Measurements from ENCODE around the gene RAPSN.

- TF ChIP-seq POLR2A (IDR thresholded peaks at IDR 0.05), result no peak
- no peak for TF ChIP-seq CTCF (IDR thresholded peaks at IDR 0.05)
Measured at GRCh38 chr11:47445840-47446239, 3.1 kb downstream of the RAPSN start.

Data from body of pancreas (tissue), 4 donors.